Measurements from ENCODE around the gene LRIT1.

Gene LRIT1

GRCh38 chr10:84270708-84271107 is 29.4 kb upstream of the LRIT1 start:
- H3K4me3 ChIP-seq (ENCODE audit: low read depth, low read length): no peak overlapping the region
- H3K9me3 ChIP-seq (ENCODE audit: severe bottlenecking): no peaks in the 10 kb centered on the region
- no peak overlapping the region for H3K27ac ChIP-seq
- DNase-seq: no peak
- no peak for TF ChIP-seq CTCF (IDR thresholded peaks at IDR 0.05; ENCODE audit: low read depth, low read length)
- no peaks in the 10 kb centered on the region for H3K27me3 ChIP-seq (ENCODE audit: insufficient read depth, low read depth, severe bottlenecking)
- no peaks in the 10 kb centered on the region for H3K36me3 ChIP-seq

DNA sequence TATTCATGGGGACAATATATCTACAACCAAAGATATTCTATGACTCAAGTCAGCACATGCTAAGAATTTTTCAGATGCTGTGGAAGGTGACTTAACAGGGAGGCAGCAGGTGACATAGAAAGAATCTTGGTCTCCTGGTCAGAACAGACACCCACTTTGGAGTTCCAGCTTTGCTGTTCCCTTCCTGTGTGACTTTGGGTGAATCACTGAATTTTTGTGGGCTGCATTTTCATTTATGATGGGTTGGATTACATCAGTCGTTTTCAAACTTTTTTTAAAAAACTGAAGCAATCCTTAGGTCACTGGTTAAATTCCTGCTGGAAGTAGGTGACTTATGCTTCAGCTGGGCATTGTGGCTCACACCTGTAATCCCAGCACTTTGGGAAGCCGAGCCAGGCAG is 28.4 kb upstream of the LRIT1 start:
- no peak overlapping the region for H3K27ac ChIP-seq
- H3K27me3 ChIP-seq (ENCODE audit: insufficient read depth, low read depth, severe bottlenecking): no peaks in the 10 kb centered on the region
- no peak for DNase-seq
- H3K9me3 ChIP-seq (ENCODE audit: severe bottlenecking): no peaks in the 10 kb centered on the region
- TF ChIP-seq CTCF (IDR thresholded peaks at IDR 0.05; ENCODE audit: low read depth, low read length): no peak
- no peaks in the 10 kb centered on the region for H3K36me3 ChIP-seq
- no peak overlapping the region for H3K4me3 ChIP-seq (ENCODE audit: low read depth, low read length)

DNA sequence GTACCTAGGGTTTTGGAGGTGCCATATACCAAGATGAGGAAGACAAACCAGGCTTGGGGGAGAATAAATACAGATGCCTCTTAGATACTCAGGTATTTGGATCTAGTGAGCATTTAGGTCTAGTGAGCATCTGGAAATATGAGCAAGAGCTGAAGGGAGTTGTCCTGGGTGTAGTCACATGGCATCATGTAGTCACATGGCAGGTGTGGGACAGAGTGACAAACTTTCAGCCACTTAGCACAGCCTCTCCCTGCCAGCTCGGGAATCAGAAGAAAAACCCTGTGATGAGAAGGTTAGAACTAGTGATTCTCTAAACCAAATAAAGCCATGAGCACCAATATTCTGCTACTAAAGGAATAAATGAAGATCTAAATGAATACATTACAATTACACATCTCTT is 27.8 kb upstream of the LRIT1 start:
- no peak for DNase-seq
- H3K4me3 ChIP-seq (ENCODE audit: low read depth, low read length): no peak overlapping the region
- no peaks in the 10 kb centered on the region for H3K9me3 ChIP-seq (ENCODE audit: severe bottlenecking)
- H3K27ac ChIP-seq: no peak overlapping the region
- no peaks in the 10 kb centered on the region for H3K36me3 ChIP-seq
- TF ChIP-seq CTCF (IDR thresholded peaks at IDR 0.05; ENCODE audit: low read depth, low read length): no peak
- no peaks in the 10 kb centered on the region for H3K27me3 ChIP-seq (ENCODE audit: insufficient read depth, low read depth, severe bottlenecking)

GRCh38 chr10:84267503-84268126 is 26.3 kb upstream of the LRIT1 start:
- peak; percentile 56 for DNase-seq
- no peaks in the 10 kb centered on the region for H3K9me3 ChIP-seq (ENCODE audit: severe bottlenecking)
- no peak overlapping the region for H3K27ac ChIP-seq
- H3K27me3 ChIP-seq (ENCODE audit: insufficient read depth, low read depth, severe bottlenecking): no peaks in the 10 kb centered on the region
- peak; percentile 85 for TF ChIP-seq CTCF (IDR thresholded peaks at IDR 0.05; ENCODE audit: low read depth, low read length)
- no peaks in the 10 kb centered on the region for H3K36me3 ChIP-seq
- H3K4me3 ChIP-seq (ENCODE audit: low read depth, low read length): no peak overlapping the region

DNA sequence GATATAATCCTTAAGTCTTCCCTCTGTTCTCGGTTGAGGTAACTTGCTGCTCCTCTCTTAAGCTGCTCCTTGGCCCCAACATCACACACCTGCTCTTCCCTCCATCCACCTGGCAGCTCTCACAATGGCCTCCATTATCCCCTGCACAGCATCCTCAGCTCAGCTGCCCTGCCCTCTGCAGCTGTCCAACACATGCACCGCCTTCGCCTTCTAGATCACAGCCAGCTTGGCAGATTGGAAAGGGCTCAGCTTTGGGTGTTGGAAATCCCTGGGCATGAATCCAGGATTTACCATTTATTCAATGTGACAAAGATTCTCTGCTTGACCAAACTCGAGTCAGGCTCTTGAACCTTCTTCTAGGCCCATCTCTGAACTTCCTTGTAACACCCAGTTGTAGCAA is 24.1 kb upstream of the LRIT1 start:
- H3K4me3 ChIP-seq (ENCODE audit: low read depth, low read length): no peak overlapping the region
- H3K36me3 ChIP-seq: no peaks in the 10 kb centered on the region
- no peak for DNase-seq
- no peak overlapping the region for H3K27ac ChIP-seq
- no peaks in the 10 kb centered on the region for H3K27me3 ChIP-seq (ENCODE audit: insufficient read depth, low read depth, severe bottlenecking)
- no peaks in the 10 kb centered on the region for H3K9me3 ChIP-seq (ENCODE audit: severe bottlenecking)
- TF ChIP-seq CTCF (IDR thresholded peaks at IDR 0.05; ENCODE audit: low read depth, low read length): no peak

GRCh38 chr10:84264611-84265141 is 23.3 kb upstream of the LRIT1 start:
- H3K36me3 ChIP-seq: no peaks in the 10 kb centered on the region
- peak; percentile 76 for DNase-seq
- no peaks in the 10 kb centered on the region for H3K27me3 ChIP-seq (ENCODE audit: insufficient read depth, low read depth, severe bottlenecking)
- TF ChIP-seq CTCF (IDR thresholded peaks at IDR 0.05; ENCODE audit: low read depth, low read length): peak; percentile 98
- no peaks in the 10 kb centered on the region for H3K9me3 ChIP-seq (ENCODE audit: severe bottlenecking)
- no peak overlapping the region for H3K4me3 ChIP-seq (ENCODE audit: low read depth, low read length)
- no peak overlapping the region for H3K27ac ChIP-seq
